ENCODE data around the gene SLC27A5. TPM values are rescaled to one million over a fixed set of nuclear protein-coding genes. Genes with fewer than 3 reads are reported as not detected.

SLC27A5 gene
- total and polyA plus RNA-seq, 2 of the 13 experiments (the other 11 are each of a cell fraction or from before 2014, with no cell fraction given), result 30.3 to 40.2 TPM

GRCh38 chr19:58543826-58544590 lies 32.2 kb upstream of the SLC27A5 start, which contains the start of gene TRIM28 (continued):
- TF ChIP-seq IKZF5 (CRISPR knock-in tag; IDR thresholded peaks at IDR 0.05), result peak; percentile 88
- TF ChIP-seq CC2D1A (CRISPR knock-in tag; IDR thresholded peaks at IDR 0.05), result no peak
- TF ChIP-seq XRCC5 (optimal IDR thresholded peaks at IDR 0.05; ENCODE audit: low read length), result no peak
- peak; percentile 71 for TF ChIP-seq POGK (CRISPR knock-in tag; conservative IDR thresholded peaks at IDR 0.05)
- TF ChIP-seq ISX (CRISPR knock-in tag; conservative IDR thresholded peaks at IDR 0.05), result 0 out of 2 replicates have a peak, but pooled peaks have one; percentile 74
- peak; percentile 48 for TF ChIP-seq HOXA5 (CRISPR knock-in tag; IDR thresholded peaks at IDR 0.05)
- peak; percentile 79; the same call in 1 of the 2 replicates for TF ChIP-seq ZBTB2 (CRISPR knock-in tag; IDR thresholded peaks at IDR 0.05; ENCODE audit: low read depth)
- TF ChIP-seq ZNF615 (CRISPR knock-in tag; IDR thresholded peaks at IDR 0.05; ENCODE audit: borderline replicate concordance), result no peak
- no peak for TF ChIP-seq ATRX (CRISPR knock-in tag; IDR thresholded peaks at IDR 0.05; ENCODE audit: borderline replicate concordance)
- peak; percentile 24; the same call in 1 of the 2 replicates for TF ChIP-seq UBTF (CRISPR knock-in tag; IDR thresholded peaks at IDR 0.05)
- no peak for TF ChIP-seq ZNF317 (CRISPR knock-in tag; IDR thresholded peaks at IDR 0.05)
- no peak for TF ChIP-seq ZUFSP (CRISPR knock-in tag; IDR thresholded peaks at IDR 0.05; ENCODE audit: borderline replicate concordance)
- TF ChIP-seq ZNF746 (CRISPR knock-in tag; IDR thresholded peaks at IDR 0.05), result peak; percentile 48; the same call in 1 of the 2 replicates
- TF ChIP-seq ZKSCAN5 (CRISPR knock-in tag; IDR thresholded peaks at IDR 0.05), result no peak
- TF ChIP-seq ZNF713 (CRISPR knock-in tag; IDR thresholded peaks at IDR 0.05), result no peak
- TF ChIP-seq LCORL (IDR thresholded peaks at IDR 0.05), result no peak
- peak; percentile 67; the same call in 1 of the 2 replicates for TF ChIP-seq LCORL (CRISPR knock-in tag; IDR thresholded peaks at IDR 0.05)
- TF ChIP-seq NFYB (CRISPR knock-in tag; IDR thresholded peaks at IDR 0.05), result peak; percentile 29; the same call in 1 of the 2 replicates
- no peak; the same call in 1 of the 2 replicates for TF ChIP-seq TEAD2 (CRISPR knock-in tag; IDR thresholded peaks at IDR 0.05)
- no peak for TF ChIP-seq STAT5B (CRISPR knock-in tag; IDR thresholded peaks at IDR 0.05)
- TF ChIP-seq CEBPB (IDR thresholded peaks at IDR 0.05; ENCODE audit: borderline replicate concordance, low read depth, low read length), result no peak

All from HepG2 (cell line).